SK-MEL-5 (cell line): ENCODE measurements around the gene MVB12B. TPM values are rescaled to one million over a fixed set of nuclear protein-coding genes. Genes with fewer than 3 reads are reported as not detected.
A peak's percentile ranks its signal among the peaks of the same experiment; 100 is the strongest.

Experiments
- DNase-seq: peaks from one replicate; pipeline ENCODE4 v3.0.0-alpha.2; 2016; ENCODE audit warnings: low read depth, low spot score
- in situ Hi-C: cut with HindIII; loops from 2 replicates; pipeline ENCODE4 v1.10.0; 2016; ENCODE audit warnings: low sequenced_read_pairs, high pct_unique_total_duplicates, low pct_unique_long_range_greater_than_20kb
- total RNA-seq: library from RNA; depleted of rRNA; stranded (reverse); fragments of >200 nt; shearing (Covaris generic); gene quantifications from 2 replicates; pipeline ENCODE4 v1.2.3, GENCODE V29; 2014

The MVB12B gene
- total RNA-seq, 1 experiment from 2014 or later = 3.1 TPM

DNA sequence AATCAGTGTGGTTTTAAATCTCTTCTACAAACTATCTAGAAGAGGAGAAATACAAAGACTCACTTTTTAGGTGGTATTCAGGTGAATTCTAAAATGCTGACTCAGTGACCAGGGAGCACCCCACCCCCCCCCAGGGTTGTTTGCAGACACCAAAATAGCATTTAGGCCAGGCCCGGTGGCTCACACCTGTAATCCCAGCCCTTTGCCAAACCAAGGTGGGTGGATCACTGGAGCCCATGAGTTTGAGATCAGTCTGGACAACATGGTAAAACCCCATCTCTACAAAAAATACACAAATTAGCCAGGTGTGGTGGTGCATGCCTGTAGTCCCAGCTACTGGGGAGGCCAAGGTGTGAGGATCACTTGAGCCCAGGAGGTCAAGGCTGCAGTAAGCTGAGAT, 168.1 kb downstream of the MVB12B start:
- DNase-seq = no peak
- in situ Hi-C loops = no loop called here

- DNase-seq = no peak
- in situ Hi-C loops = no loop called here
These were observed 169.0 kb downstream of the MVB12B start for GRCh38 chr9:126495411-126496180.

DNA sequence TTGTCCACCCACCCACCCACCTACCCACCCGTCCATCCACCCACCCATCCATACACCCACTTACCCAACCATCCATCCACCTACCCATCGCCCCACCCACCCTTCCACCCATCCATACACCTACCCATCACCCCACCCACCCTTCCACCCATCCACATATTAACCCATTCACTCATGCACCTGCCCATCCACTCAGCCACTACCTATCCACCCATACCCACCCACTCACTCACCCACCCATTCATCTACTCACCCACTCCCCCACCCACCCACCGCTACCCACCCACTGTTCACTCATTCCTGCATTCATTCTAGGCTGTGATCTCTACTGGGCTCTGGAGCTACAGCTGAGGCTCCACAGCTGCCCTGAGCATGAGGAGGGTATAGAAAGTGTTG, 169.6 kb downstream of the MVB12B start:
- DNase-seq = no peak
- in situ Hi-C loops = no loop called here

DNA sequence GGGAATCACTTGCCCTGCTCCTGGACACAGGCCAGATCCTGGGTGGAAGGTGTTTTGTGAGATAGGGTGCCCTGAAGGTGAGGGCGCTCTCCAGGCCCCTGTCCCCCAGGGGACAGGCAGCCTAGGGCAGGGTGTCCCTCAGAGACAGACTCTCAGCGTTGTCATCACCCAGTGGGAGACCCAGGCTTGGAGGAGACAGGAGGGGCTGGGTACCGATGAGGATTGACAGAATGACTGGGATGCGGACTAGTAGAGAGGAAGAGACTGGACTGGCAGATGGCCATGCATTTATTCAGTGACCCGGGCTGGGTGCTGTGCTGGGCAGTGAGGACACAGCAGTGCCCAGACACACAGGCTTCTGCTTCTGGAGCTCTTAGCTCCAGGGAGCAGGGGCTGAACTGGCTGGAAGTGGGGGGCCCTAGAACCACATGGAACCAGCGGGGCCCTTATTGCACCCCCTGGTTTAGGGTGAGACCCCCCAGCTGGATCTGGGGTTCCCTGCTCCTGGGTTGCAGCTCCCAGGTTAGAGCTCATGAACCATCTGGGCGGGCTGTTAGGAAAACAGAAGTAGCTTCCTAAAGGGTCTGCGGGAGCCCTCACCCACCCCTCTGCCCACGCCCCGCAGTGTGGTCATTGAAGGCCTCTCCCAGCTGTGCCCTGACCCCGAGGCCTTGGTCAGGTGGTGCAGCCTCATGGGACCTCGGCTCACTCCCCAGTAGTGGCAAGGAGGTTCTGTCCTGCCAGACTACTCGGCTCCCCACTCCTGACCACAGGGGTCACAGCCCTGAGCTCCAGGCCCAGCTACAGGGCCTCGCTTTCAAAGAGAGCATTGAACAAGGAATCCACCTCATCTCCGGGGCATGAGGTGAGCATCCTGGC, 170.4 kb downstream of the MVB12B start:
- in situ Hi-C loops = no loop called here

DNA sequence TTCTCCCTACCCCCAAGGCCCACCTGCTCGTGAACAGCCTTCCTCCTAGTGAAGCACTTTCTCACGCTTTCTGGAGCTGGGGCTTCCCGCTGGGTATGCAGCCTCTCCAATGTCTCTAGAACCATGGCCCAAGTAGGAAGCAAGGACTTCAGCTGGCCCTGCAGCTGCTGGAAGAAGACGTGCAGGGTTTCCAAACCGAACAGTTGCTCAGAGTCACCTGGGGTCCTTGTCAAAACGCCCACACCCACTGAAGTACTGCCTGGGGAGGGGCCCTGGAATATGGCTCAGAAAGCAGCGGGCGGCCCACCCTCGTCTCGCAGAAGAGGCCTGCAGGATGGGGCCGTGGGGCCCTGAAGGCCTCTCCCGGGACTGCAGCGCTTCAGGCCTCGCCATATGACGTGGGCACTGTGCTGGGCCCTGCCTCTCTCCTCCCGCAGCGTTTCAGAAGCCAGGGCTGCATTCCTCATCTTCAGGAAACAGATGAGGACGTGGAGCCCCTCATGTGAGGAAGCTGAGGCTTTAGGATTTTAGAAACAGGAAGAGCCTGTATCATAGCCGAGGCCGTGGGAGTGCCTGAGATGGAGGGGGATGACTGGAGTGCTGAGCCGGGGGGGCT, 171.1 kb downstream of the MVB12B start:
- in situ Hi-C loops = no loop called here
- no peak for DNase-seq

More for the DNA sequence above, 170.4 kb downstream of the MVB12B start:
- DNase-seq = no peak

DNA sequence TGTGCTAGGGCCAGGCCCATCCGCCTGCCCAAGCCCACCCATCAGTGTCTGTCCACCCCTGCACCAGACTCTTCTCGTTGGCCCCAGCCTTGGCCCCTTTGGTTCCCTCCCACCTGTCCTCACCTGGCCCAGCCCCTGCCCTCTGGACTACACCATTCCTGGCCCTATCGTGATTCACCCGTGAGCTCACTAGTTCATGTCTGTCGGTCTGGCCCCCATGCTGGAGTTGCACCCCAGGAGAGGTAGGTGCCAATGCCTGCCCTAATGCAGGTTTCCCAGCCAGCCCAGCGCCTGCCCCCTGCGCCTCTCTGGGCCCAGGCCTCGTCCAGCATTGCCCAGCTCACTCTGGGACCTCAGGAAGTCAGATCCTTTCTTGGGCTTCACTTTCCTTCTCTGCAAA, 171.7 kb downstream of the MVB12B start:
- in situ Hi-C loops = no loop called here
- no peak for DNase-seq

- DNase-seq = peak; percentile 46
- in situ Hi-C loops = no loop called here
These were observed 172.6 kb downstream of the MVB12B start for GRCh38 chr9:126499005-126499910.

- in situ Hi-C loops = no loop called here
- no peak for DNase-seq
These were observed 173.4 kb downstream of the MVB12B start for GRCh38 chr9:126499911-126500599.

DNA sequence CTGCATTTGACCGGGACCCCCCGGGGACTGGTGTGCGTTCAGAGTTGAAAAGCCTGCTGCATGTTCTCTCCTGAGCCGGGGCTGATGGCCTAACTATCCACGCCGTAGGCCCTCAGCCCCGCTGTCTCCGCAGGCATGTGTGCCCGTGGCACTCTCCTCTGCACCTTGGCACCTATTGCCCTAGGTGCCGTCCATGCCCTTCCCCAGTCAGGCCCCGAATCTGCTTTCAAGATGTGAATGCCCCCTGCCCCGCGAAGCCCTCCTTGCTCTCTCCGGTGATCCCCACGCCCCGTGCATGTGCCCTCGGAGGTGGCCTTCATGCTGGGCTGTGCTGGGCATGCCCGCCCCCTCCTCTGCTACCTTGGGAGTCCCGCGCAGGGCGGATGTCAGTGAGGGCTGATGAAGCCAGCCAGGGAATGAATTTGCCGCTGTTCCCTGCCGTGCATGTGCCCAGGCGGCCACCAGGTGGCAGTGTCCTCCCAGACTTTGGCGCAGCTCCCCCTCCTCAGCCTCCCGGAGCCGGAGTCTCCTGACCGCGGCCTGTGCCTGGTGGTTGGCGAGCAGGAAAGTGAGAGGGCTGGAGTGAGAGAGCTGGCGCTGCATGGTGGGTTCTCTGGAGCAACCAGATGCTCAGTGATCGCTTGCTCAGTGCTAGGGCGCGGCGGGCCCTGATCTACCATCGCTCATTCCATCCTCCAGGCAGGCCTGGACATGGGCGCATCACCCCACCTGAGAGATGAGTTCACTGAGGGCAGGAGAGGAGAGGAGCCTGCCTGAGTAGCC, 174.2 kb downstream of the MVB12B start:
- in situ Hi-C loops = no loop called here
- peak; percentile 77 for DNase-seq

DNA sequence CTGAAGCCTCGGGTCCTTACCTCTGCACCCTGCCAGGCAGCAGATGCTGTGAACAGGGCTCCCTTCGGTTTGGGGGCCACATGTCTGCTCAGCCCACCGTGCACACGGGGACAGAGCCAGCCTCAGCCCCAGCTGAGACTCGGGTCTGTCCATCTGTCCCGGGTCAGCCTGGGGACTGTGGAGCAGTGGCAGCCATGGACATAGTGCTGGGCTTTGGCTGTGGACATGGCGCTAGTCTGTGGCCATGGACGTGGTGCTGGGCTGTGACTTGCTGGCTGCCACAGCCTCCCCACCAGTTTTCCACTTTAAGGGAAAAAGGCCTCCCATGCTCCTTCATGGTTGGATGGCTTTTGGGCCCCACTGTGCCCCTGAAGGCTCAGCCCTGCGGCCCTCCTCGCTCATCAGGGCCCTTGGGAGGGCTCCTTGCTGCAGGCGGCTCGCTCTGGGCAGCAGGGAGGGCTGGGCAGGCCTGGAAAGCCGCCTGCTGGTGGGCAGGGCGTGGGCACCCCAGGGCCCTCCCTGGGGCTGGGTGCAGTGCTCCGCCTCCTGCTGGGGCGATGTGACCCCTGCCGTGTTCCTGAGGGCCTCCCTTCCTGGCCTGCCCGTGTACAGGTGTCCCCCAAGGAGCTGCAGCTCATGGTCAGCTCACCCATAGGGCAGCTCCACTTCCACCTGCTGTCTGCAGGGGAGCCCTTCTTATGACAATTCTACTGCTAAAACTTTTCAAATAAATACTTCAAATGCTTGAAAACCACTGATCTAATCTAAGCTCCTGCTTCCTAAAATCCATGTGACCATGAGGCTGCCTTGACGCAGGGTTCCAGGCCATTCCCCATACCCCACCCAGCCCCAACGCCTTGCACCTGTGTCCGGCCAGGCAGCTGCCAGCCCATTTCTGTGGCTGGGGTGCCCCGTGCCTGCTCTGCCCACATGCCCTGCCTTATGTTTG, 175.0 kb downstream of the MVB12B start:
- in situ Hi-C loops = no loop called here
- no peak for DNase-seq

DNA sequence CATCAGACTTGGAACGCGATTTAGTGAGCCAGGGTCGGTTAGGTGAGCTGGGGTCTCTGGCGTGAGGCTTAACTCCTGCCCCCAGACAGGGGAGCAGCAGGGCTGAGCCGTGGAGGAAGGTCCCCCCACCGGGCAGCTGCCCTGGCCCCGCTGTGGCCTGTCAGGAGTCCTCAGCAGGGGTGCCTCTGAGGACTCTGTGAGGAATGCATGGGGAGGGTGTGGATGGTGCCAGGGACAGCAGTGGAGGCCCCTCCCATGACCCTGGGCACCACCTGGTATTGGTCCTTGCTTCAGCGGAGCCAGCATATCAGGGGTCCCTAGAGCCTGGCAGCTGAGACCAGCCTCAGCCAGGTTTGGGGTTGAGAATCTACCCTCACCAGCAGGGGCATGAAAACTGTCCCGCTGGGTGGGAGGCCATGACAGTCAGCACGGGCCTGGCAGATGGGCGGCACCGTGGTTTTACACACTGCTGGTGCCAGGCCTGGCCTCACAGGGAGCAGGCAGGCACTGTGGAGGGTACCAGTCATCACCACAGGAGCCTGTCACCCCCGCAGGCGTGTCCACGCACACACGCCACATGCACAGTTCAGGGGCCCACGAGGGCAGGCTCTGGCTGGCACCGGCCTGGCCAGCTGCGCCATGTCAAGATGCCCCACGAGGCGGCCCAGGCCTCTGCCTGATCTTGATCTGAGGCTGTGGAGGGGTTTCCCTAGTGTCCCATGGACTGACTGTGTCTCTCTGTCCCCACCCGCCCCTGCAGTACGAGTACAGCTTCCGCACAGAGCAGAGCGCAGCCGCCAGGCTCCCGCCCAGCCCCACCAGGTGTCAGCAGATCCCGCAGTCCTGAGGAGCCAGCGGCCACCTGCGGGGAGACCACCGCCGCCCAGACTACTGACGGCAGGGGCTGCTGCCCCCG, 176.0 kb downstream of the MVB12B start:
- DNase-seq = no peak
- in situ Hi-C loops = no loop called here

- in situ Hi-C loops = no loop called here
- no peak for DNase-seq
These were observed 176.9 kb downstream of the MVB12B start for GRCh38 chr9:126503333-126504085.

DNA sequence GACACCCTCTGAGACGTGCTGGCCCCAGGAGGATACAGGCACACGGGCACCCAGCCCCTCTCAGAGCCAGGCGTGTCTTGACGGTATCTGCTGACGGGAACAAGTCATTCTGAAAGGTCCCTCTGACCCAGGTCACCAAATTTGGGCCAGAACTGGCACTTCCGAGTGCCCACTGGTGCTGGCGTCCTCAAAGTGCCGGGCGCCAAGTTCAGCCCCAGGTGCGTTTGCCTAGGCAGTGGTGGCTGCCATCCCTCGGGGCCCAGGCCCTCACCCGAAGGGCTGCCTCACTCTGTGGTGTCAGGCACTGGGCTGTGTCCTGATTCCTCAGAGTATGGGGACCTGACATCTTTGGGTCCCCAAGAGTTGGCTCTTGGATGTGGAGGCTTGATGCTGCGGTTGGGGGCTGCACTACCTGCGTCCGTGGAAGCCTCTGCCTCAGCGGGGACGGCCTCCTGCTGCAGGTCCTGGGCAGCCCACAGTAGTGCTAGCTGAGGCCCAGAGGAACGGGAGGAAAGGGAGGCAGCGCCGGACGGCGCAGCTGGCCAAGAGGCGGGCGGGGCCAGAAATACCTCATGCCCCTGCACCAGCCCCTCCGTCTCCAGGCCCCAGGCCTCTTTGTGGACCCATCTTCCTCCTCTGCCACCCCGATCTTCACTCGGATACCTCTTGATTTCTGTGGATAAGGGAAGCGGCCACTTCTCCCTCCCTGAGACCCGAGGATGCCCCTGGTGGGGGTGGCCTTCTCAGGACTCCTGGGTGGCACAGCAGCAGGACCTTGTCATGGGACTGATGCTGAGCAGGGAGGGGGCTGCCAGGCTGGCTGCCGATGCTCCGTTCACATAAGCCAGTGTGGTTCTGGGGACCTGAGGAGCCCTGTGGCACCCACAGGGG, 177.7 kb downstream of the MVB12B start:
- in situ Hi-C loops = no loop called here
- DNase-seq = no peak
